A204.1 (cell line): ENCODE results near the gene UST.
"Not testable (repeated sequence)": the region's sequence is repeated elsewhere in the genome, so short reads cannot be mapped to it uniquely, and the experiment has no call there.

Source experiments
- FAIRE-seq: peaks from 2 replicates; lab custom pipeline; 2012; peaks lifted over from hg19 to GRCh38; lab: Jason Lieb, UNC

UST gene

DNA sequence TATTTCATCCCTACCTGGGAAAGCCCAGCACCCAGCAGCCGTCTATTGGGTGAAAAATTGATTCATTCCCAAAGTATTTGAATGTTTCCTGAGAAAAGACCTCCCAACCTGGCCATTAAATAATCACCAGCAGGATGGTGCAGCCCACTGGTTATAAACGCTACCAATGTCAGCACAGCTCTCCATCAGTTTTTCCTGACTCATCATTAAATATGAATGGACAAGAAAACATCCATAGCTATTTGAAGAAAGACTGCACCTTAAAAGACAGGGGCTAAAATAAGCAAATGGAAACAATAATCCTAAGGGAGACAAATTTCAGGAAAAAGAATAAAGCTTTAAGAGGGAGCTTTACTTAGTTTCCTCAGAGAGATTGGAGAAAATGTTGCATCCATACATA is 261.9 kb downstream of the UST start:
- no peak for FAIRE-seq

- no peak for FAIRE-seq
Measured at GRCh38 chr6:149012040-149012545, 265.3 kb downstream of the UST start.

- no peak for FAIRE-seq
Measured at GRCh38 chr6:149013586-149014344, 266.9 kb downstream of the UST start.

GRCh38 chr6:149014631-149015534 is 268.1 kb downstream of the UST start:
- no peak for FAIRE-seq

DNA sequence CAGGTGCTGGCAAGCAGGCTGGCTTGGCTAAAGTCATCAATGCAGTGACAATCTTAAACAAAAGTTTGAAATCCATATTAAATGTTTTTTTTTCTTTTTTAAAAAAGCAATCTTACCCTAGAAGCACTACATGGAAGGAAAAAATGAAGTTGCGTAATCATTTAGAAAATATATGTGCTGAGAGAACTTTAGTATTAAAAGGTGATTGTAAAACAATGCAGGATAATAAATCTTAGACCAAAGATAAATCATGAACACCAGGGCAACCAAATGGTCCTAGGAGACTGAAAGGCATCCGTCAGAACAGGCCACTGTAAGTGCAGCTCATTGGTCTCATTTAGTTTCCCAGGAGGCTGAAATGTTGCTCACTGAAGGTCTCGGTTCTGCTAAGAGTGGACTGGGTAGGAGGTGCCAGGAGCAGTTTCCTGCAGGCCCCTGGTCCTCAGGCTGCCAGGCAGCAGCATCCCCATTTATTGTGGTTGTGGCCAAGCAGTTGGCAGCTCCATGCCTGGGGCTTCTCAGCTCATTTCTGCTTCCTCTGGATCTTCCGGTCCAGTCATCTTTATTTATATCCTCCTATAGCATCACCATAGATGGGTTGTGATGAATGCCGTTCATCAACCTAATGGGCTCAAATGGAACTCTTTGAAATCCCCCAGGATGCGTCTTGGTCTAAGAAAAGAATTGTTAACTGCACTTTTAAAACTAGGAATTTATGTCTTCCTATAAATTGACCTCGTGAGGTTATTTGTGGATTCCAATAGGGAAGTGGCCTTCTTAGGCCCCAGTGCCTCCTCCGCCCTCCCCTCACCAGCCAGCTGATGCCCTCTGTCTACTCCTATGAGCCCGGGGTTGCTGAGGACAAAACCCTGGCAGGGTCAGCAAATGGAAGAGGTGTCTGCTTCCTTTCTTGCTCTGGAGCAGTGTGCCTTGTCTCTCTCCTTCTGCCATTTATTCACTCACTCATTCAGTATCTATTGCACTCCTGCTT is 269.0 kb downstream of the UST start:
- FAIRE-seq: no peak

- no peak for FAIRE-seq
Measured at GRCh38 chr6:149016716-149017115, 269.9 kb downstream of the UST start.

DNA sequence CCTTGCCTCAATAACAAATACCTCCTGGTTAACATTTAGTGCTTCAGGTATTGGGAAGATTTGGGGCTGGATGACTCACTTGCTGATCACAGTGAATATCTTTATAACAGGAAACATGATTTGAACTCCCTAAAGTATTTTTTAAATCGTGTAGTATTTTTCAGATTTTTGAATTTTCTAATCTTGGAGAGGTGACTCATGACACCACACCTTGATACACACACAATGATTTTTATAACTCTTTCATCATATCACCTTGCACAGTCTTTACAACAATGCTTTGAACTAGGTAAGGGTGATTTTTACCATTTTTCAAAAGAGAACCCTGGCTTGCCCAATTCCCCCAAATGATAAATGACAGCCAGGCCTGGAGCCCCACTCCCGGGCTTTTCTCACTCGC is 273.5 kb downstream of the UST start:
- FAIRE-seq: no peak

DNA sequence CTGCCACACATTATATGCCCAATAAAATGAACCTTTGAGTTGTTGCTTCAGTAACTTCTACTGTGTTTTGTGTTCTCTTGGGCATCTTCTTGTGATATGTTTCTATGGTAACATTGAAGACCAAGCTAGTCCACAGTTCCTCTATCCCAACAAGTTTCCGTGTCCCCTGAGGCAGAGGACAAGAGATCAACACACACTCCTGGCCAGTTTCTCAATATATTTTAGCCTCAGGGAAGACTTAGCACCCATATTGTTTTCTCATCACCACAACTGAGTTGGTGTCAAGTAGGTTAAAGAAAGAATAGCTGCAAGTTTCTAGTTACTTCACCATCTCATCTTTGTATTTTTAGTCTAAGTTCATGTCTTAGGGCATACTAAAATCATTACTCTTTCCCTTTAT is 277.5 kb downstream of the UST start:
- FAIRE-seq: no peak

GRCh38 chr6:149025061-149025460 is 278.2 kb downstream of the UST start:
- no peak for FAIRE-seq

GRCh38 chr6:149026530-149026942 is 279.7 kb downstream of the UST start:
- no peak for FAIRE-seq

DNA sequence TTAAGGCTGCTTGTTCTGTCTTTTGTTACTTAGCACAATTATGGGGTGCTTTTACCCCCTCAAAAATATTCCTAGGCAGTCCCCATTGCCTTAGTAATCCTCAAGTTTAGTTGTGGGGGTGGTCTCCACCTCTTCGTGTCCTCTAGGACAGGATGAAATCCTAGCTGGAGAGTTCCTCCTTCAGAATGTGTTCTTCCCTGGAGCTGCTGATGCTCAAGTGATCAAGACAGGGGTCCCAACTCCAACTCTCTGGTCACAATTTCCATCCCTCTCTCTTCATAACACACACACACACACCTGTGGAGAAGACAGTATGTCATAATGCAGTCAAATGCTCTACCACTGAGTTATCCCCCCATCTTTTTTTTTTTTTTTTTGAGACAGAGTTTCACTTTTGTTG is 280.7 kb downstream of the UST start:
- no peak for FAIRE-seq

- peak; percentile 96 for FAIRE-seq
Measured at GRCh38 chr6:149028767-149029405, 282.1 kb downstream of the UST start.

GRCh38 chr6:149031201-149031858 is 284.5 kb downstream of the UST start:
- FAIRE-seq: no peak

DNA sequence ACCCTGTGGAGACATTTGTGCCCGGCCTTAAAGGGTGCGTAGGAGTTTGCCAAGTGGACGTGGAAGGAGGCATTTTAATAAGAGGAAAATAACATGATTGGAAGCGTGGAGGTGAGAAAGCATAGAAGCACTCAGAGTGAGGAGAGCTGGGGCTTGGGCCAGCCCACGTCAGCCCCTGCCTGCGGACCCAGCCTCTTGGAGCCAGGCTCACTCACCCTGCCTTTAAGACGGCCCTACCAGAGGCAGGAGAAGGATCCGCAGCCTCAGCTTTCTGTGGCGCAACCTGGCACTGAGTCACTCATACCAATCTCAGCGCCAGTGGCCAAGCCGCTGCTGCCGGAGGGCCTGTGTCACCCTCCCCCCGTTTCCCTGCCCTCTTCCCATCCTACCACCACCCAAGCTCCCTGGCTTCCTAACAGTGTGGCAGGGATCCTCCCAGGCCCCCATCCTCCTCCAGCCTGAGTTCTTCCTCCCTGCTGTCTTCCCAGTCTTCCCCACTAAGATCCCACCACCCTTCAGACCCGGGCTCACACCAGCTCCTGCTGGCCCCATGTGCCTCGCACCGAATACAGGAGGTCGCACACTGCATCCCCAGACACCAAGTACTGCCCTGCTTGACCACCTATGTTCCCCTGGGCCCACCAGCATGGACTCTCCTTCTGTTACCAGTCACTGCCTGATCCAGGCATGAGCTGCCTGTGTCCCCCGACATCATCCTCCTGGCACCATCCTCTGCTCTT is 285.2 kb downstream of the UST start:
- no peak for FAIRE-seq

DNA sequence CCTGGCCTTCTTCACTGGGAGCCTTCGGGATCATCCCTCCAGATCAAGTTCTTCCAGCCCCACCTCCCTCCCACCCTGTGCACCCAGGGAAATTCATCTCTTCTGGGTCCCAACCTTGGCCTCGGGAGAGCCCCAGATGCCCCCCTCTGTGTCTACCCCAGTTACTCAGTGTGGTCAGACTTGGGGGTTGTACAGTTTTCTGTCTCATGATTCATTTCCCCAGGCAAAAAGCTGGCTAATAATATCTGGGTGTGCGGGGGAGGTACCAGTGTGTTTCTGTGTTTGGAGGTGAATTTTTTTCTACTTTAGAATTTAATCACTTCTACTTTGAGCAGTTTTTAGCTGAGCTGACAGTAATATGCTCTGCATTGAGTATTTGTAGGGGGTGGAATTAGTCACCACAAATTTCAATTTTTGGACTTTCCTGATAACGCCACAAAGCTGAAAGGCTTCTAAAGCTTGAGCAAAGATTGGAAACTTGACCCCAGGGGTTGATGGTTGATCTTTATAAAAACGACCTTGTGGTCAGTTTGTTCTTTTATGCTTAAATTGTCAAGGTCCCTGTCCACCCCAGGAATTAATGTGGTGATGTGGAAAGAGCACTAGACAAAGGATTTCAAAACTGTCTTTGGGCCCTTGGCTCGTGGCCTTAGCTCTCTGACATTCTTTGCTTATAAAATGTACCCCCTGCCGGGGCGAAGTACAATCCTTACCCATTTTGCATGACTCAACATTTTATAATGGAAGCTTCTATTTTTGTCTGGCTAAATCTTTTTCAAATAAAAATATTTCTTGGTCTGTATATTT is 286.0 kb downstream of the UST start:
- FAIRE-seq: no peak

- FAIRE-seq: no peak
Measured at GRCh38 chr6:149033454-149033853, 286.6 kb downstream of the UST start.

- FAIRE-seq: no peak
Measured at GRCh38 chr6:149035766-149036165, 288.9 kb downstream of the UST start.

- no peak for FAIRE-seq
Measured at GRCh38 chr6:149037051-149037671, 290.3 kb downstream of the UST start.

DNA sequence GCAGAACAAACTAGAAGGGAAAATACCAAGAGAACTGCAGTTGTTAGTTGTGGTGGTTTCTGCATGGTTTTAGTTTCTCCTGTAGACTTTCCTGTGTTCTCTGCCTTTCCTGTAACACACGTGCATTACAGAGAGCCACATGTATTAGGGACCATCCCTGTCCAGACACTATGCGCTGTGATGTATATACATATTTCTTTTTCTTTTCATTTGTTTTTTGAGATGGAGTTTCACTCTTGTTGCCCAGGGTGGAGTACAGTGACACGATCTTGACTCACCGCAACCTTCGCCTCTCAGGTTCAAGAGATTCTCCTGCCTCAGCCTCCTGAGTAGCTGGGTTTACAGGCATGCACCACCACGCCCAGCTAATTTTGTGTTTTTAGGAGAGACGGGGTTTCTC is 292.2 kb downstream of the UST start:
- FAIRE-seq: not testable (repeated sequence)
